Ascending aorta (tissue), 2 donors: Measurements from ENCODE around the gene YWHAG. TPM values are rescaled to one million over a fixed set of nuclear protein-coding genes. Genes with fewer than 3 reads are reported as not detected.
A peak's percentile ranks its signal among the peaks of the same experiment; 100 is the strongest.

Experiments
- DNase-seq, 2 donors: peaks; one replicate each; pipeline ENCODE4 v3.0.0-alpha.2; 2019; ENCODE audit warnings: low spot score in 2 of 2
- H3K27ac ChIP-seq, 2 donors: fragments of 200-600 bp; sonication (generic); one replicate each; pipeline ENCODE4 v1.5.1; 2016 to 2017; ENCODE audit warnings: mild to moderate bottlenecking in 1 of 2
- H3K27me3 ChIP-seq: fragments of 200-600 bp; sonication (generic); one replicate; pipeline ENCODE4 v1.5.1; 2017
- H3K36me3 ChIP-seq, 2 donors: fragments of 200-600 bp; sonication (generic); one replicate each; pipeline ENCODE4 v1.5.1; 2016
- H3K4me1 ChIP-seq, 2 donors: fragments of 200-600 bp; sonication (generic); one replicate each; pipeline ENCODE4 v1.5.1; 2016 to 2017; ENCODE audit warnings: mild to moderate bottlenecking in 1 of 2
- H3K4me3 ChIP-seq, 2 donors: fragments of 200-600 bp; sonication (generic); one replicate each; pipeline ENCODE4 v1.5.1; 2016 to 2017; ENCODE audit warnings: mild to moderate bottlenecking in 1 of 2
- H3K9me3 ChIP-seq, 2 donors: fragments of 200-600 bp; sonication (generic); one replicate each; pipeline ENCODE4 v1.5.1; 2016
- intact Hi-C: fragments of 100-400 bp; cut with DNase I; formaldehyde crosslinking; loops from one replicate; pipeline ENCODE4 v1.15.1; 2023
- total RNA-seq: library from RNA; depleted of rRNA; stranded (reverse); fragments of >200 nt; gene quantifications from one replicate; pipeline ENCODE4 v1.1.0, GENCODE V29; 2016
- TF ChIP-seq, protein P1 (sequence below), 3 experiments: fragments of 200-600 bp in 2 of 3; fragments of 450-650 bp in 1 of 3; sonication (generic) in 2 of 3; IDR thresholded peaks; one replicate each; pipeline ENCODE4 v1.5.1; 2016 to 2019; ENCODE audit warnings: antibody characterized with exemption in 3 of 3, mild to moderate bottlenecking in 1 of 3, moderate library complexity in 1 of 3

The YWHAG gene
- total RNA-seq, 1 donor from 2014 or later = 83.0 TPM

DNA sequence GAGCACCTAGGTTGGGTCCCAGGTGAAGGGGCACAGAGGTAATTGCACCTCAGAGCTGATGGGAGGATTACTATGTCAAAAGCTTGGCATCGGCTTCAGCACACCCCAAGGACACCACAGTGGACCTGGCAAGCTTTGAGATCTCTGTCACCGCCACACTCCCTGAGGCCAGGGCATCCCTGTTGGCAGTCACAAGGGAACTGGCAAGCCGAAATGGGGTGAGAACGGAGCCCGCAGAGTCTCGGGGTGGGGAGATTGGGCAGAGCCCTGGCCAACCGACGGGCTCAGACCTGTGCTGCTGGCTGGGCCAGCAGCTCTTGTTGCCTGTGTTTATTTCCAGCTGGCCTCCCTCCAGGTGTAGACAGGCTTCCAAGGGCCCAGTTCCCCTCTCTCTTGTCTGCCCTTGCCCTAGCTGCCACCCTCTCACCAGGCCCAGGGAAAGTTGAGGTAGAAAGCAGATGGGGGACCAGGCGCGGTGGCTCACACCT lies 53.9 kb downstream of the YWHAG start:
- no peaks in the 10 kb centered on the region for H3K27me3 ChIP-seq
- H3K27ac ChIP-seq = peak overlapping the region; percentile 93 to 99
- intact Hi-C loops = no loop called here
- DNase-seq = peak; percentile 52 to 82
- H3K36me3 ChIP-seq = peaks cover 13 to 18% of the 10 kb centered on the region in 2 donors
- H3K9me3 ChIP-seq = no peaks in the 10 kb centered on the region
- TF ChIP-seq, protein P1, sequence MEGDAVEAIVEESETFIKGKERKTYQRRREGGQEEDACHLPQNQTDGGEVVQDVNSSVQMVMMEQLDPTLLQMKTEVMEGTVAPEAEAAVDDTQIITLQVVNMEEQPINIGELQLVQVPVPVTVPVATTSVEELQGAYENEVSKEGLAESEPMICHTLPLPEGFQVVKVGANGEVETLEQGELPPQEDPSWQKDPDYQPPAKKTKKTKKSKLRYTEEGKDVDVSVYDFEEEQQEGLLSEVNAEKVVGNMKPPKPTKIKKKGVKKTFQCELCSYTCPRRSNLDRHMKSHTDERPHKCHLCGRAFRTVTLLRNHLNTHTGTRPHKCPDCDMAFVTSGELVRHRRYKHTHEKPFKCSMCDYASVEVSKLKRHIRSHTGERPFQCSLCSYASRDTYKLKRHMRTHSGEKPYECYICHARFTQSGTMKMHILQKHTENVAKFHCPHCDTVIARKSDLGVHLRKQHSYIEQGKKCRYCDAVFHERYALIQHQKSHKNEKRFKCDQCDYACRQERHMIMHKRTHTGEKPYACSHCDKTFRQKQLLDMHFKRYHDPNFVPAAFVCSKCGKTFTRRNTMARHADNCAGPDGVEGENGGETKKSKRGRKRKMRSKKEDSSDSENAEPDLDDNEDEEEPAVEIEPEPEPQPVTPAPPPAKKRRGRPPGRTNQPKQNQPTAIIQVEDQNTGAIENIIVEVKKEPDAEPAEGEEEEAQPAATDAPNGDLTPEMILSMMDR (IDR thresholded peaks at IDR 0.05) = no peak
- peaks cover 2 to 21% of the 10 kb centered on the region in 2 donors for H3K4me1 ChIP-seq
- peak overlapping the region; percentile 86 to 99 for H3K4me3 ChIP-seq

DNA sequence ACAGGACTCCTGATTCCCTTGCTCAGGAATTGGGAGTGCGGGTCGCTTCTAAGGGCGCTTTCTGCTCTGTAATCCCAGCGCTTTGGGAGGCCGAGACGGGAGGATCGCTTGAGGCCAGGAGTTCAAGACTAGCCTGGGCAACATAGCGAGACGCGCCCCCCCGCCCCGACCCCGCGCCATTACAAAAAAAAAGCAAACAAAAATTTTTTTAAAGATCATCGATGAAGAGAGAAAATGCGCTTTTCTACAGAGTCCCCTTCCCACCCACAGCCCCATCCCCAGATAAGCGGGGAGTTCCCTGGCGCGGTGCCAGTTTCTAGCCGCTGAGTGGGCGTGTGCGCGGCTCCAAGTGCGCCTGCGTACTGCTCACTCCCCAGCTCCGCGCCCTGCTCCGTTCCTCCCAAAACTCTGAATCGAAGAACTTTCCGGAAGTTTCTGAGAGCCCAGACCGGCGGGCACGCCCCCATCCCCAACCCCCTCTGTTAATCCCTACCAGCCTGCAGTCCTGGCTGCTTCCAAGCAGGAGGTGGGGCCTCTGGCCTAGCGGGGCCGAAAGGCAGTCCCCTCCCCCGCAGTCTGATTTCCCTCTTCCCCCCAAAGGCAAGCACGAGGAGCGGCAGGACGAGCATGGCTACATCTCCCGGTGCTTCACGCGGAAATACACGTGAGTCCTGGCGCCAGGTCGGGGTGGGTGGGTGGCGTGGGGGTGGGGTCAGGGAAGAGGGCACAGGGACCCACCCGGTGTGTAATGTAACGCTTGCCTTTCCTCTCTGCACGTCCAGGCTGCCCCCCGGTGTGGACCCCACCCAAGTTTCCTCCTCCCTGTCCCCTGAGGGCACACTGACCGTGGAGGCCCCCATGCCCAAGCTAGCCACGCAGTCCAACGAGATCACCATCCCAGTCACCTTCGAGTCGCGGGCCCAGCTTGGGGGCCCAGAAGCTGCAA lies 55.3 kb downstream of the YWHAG start:
- peak; percentile 48 to 88 for DNase-seq
- intact Hi-C loops = no loop called here
- H3K27ac ChIP-seq = peak overlapping the region; percentile 93 to 99
- H3K4me1 ChIP-seq = peaks cover 2 to 21% of the 10 kb centered on the region in 2 donors
- TF ChIP-seq, protein P1 (IDR thresholded peaks at IDR 0.05) = no peak
- H3K27me3 ChIP-seq = no peaks in the 10 kb centered on the region
- peak overlapping the region; percentile 86 to 99 for H3K4me3 ChIP-seq
- H3K36me3 ChIP-seq = peaks cover 13 to 18% of the 10 kb centered on the region in 2 donors
- H3K9me3 ChIP-seq = no peaks in the 10 kb centered on the region

DNA sequence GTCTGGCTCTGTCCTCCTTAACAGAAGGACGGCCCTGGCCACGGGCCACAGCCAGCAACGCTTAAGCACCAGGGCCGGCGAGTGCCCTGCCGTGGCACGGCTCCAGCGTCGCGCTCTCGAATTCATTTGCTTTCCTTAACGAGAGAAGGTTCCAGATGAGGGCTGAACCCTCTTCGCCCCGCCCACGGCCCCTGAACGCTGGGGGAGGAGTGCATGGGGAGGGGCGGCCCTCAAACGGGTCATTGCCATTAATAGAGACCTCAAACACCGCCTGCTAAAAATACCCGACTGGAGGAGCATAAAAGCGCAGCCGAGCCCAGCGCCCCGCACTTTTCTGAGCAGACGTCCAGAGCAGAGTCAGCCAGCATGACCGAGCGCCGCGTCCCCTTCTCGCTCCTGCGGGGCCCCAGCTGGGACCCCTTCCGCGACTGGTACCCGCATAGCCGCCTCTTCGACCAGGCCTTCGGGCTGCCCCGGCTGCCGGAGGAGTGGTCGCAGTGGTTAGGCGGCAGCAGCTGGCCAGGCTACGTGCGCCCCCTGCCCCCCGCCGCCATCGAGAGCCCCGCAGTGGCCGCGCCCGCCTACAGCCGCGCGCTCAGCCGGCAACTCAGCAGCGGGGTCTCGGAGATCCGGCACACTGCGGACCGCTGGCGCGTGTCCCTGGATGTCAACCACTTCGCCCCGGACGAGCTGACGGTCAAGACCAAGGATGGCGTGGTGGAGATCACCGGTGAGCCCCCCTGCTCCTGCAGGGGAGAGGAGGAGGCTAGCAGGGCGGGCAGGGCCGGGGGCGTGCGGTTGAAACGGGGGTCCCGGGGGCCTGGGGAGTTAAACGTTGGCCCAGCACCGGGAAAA lies 56.2 kb downstream of the YWHAG start, which contains the start of gene HSPB1:
Gene HSPB1, plus strand, starts transcription at position 327 of the 855 bp plus-strand sequence. Its CDS starts 40 bp downstream, at position 367.
- TF ChIP-seq, protein P1 (IDR thresholded peaks at IDR 0.05) = peak in 1 of 3 experiments; percentile 23
- H3K9me3 ChIP-seq = no peaks in the 10 kb centered on the region
- H3K4me3 ChIP-seq = peak within 1 kb of the TSS; percentile 86 to 99
- H3K36me3 ChIP-seq = peaks cover 13 to 18% of the 10 kb centered on the region in 2 donors
- H3K4me1 ChIP-seq = peaks cover 5 to 24% of the 10 kb centered on the region in 2 donors
- DNase-seq = peak; percentile 90 to 99
- H3K27me3 ChIP-seq = no peaks in the 10 kb centered on the region
- intact Hi-C loops = loop anchor here (1.0 kb wide), 1 partner anchor 8 kb away; no protein-coding TSS in a partner anchor
- peak within 1 kb of the TSS; percentile 93 to 99 for H3K27ac ChIP-seq

DNA sequence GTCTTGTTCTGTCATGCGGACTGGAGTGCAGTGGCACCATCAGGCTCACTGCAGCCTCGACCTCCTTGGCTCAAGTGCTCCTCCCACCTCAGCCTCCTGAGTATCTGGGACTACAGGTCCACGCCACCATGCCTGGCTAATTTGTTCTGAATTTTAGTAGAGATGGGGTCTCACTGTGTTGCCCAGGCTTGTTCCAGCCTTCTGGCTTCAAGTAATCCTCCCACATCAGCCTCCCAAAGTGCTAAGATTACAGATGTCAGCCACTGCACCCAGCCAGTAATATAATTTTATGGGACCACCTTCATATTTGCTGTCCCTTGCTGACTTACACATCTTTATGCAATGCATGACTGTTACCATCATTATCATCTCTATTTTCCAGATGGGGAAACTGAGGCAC lies 57.8 kb downstream of the YWHAG start:
- DNase-seq = no peak
- Histone ChIP-seq H3K9me3 (no peaks in the 10 kb centered on the region), H3K27ac (peak overlapping the region; percentile 93 to 99), H3K4me1 (peaks cover 3 to 26% of the 10 kb centered on the region in 2 donors), H3K36me3 (peaks cover 13 to 18% of the 10 kb centered on the region in 2 donors), H3K4me3 (no peak overlapping the region), H3K27me3 (no peaks in the 10 kb centered on the region)
- TF ChIP-seq, protein P1 (IDR thresholded peaks at IDR 0.05) = no peak
- intact Hi-C loops = no loop called here

DNA sequence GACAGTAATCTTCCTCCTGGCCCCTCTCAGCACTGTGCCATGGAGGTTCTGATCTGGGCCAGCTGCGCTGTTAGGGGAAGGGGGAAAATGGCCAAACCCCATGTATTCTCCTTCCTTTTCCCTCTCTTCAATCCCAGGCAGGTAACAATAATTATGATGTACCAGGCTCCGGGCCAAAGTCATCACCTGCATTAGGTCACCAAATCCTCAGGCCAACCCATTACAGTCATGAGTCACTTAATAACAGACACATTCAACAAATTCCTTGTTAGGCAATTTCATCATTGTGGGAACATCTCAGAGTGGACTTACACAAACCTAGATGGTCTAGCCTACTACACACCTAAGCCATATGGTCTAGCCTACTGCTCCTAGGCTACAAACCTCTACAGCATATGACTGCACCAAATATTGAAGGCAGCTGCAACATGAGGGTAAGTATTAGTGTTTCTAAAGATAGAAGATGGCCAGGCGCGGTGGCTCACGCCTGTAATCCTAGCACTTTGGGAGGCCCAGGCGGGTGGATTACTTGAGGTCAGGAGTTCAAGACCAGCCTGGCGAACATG lies 58.5 kb downstream of the YWHAG start:
- H3K27ac ChIP-seq = peak overlapping the region; percentile 93 to 99

More for the DNA sequence above, 58.5 kb downstream of the YWHAG start:
- no peak for DNase-seq
- intact Hi-C loops = no loop called here
- Histone ChIP-seq H3K9me3 (no peaks in the 10 kb centered on the region), H3K36me3 (peaks cover 13 to 18% of the 10 kb centered on the region in 2 donors), H3K4me3 (no peak overlapping the region), H3K27me3 (no peaks in the 10 kb centered on the region), H3K4me1 (peaks cover 7 to 27% of the 10 kb centered on the region in 2 donors)
- TF ChIP-seq, protein P1 (IDR thresholded peaks at IDR 0.05) = no peak
